ENCODE data around the gene ACKR2.
A peak's percentile ranks its signal among the peaks of the same experiment; 100 is the strongest.
"Not testable (repeated sequence)": the region's sequence is repeated elsewhere in the genome, so short reads cannot be mapped to it uniquely, and the experiment has no call there.

ACKR2 gene

GRCh38 chr3:42802876-42803413, 6.3 kb upstream of the ACKR2 start:
- no peak for DNase-seq

- no peak for DNase-seq
These were observed 5.7 kb upstream of the ACKR2 start for GRCh38 chr3:42803414-42804105.

- DNase-seq = peak; percentile 94
These were observed 5.0 kb upstream of the ACKR2 start, which contains the start of gene HIGD1A for GRCh38 chr3:42804106-42804830. HIGD1A (minus strand) TSS chr3:42804490; CDS start chr3:42794253, 10,237 bp downstream.

- no peak for DNase-seq
These were observed 4.5 kb upstream of the ACKR2 start for GRCh38 chr3:42804831-42805132.

GRCh38 chr3:42805141-42805821, 4.0 kb upstream of the ACKR2 start:
- DNase-seq = no peak

GRCh38 chr3:42807929-42808328, 1.3 kb upstream of the ACKR2 start:
- DNase-seq = no peak

GRCh38 chr3:42810706-42811105, 1.5 kb downstream of the ACKR2 start:
- DNase-seq = not testable (repeated sequence)

DNA sequence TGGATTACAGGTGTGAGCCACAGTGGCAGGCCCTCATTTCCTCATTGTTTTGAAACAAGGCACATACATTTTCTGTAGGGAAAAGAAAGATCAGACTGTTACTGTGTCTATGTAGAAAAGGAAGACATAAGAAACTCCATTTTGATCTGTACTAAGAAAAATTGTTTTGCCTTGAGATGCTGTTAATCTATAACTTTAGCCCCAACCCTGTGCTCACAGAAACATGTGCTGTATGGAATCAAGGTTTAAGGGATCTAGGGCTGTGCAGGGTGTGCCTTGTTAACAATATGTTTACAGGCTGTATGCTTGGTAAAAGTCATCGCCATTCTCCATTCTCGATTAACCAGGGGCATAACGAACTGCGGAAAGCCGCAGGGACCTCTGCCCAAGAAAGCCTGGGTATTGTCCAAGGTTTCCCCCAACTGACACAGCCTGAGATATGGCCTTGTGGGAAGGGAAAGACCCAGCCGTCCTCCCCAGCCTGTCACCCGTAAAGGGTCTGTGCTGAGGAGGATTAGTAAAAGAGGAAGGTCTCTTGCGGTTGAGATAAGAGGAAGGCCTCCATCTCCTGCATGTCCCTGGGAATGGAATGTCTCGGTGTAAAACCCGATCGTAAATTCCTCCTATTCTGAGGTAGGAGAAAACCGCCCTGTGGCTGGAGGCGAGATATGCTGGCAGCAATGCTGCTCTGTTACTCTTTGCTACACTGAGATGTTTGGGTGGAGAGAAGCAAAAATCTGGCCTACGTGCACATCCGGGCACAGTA, 2.1 kb downstream of the ACKR2 start:
- not testable (repeated sequence) for DNase-seq

- no peak for DNase-seq
These were observed 5.0 kb downstream of the ACKR2 start for GRCh38 chr3:42814246-42814645.

- no peak for DNase-seq
These were observed 5.8 kb downstream of the ACKR2 start for GRCh38 chr3:42814914-42815507.

DNA sequence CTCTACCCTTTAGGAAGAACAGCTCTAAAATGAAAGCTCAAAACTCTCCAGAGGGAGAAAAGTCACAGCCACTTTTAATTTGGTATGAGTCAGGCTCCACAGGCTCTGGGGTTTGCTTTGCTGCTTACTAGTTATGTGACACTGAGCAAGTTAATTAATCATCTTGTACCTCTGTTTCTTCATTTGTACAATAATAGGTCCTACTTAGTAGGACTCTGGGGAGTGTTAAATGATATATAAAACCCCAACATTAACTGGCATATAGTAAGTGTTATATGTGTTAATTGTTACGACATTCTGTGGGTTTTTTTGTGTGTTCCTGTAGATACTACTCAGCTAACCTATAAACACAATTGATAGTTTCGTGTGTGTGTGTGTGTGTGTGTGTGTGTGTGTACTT, 6.6 kb downstream of the ACKR2 start:
- DNase-seq = no peak

DNA sequence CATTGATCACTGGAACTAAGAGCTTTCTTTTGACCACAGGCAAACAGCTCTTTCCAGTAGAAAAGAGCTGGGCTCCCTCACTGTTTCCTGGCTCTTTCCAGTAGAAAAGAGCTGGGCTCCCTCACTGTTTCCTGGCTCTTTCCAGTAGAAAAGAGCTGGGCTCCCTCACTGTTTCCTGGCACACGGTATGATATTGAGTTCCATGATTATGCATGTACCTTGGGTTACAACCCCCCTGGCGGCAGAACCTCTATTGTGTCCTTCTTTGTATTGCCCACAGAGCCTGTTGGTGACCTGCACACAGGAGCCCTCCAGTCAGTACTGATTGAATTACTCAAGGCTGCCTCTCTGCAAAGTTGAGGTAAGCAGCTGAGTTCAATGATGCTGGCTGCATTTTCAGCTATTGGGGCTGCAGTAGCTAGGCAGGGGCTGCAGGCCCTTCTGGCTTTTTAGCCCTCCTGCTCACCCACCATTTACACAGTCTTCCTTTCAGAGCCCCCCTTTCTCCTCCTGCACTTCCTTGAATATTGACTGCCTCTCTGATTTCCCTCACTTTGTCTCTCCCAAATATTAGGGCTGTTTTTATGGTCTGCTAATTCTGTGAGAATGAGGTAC, 10.2 kb downstream of the ACKR2 start:
- DNase-seq = no peak

GRCh38 chr3:42820746-42821051, 11.5 kb downstream of the ACKR2 start:
- DNase-seq = no peak

- no peak for DNase-seq
These were observed 13.6 kb downstream of the ACKR2 start for GRCh38 chr3:42822828-42823227.

- no peak for DNase-seq
These were observed 14.1 kb downstream of the ACKR2 start for GRCh38 chr3:42823351-42823750.

GRCh38 chr3:42826141-42826540, 16.9 kb downstream of the ACKR2 start:
- no peak for DNase-seq

GRCh38 chr3:42827023-42827422, 17.8 kb downstream of the ACKR2 start:
- no peak for DNase-seq

DNA sequence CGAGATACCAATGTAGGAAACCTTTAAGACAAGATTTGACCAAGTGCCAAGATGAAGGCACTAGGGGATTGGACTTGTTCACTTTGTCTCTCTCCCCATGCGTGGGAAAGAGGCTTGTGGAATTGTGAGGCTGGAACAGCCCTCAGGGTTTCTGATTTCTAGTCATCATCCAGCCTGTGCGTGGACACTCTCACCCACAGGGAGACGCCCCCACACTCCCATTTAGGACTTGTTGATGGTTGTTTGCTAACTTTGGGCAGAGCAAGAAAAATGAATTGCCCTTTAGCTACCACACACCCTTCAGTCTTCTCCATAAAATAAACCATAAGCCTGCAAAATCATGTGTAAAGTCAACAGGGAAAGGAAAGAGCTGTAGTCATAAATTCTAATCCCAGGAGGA, 18.4 kb downstream of the ACKR2 start:
- no peak for DNase-seq

DNA sequence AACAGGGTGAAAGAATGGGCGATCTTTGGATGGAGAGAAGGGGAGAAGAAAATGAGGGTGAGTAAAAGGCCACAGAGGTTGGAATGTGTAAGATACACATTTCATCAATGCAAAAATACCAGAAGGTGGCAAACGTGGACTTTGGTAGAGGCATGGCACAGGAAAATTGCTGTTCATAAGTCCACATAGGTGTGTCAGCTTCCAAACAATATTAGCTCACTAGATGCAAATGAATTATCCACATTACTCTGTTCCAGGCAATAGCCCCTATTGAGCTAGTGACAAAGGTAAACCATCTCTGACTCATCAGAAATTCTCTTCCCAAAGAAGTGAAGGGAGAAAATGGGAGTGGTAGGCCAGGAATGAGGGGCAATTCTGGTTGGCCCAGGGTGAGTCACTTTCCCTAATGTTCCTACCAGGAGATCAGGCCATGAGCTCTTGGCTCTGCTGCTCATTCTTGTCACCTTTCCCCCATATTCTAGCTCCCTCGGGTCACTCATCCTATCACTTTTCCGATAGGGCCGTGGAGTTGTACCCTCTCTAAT, 19.9 kb downstream of the ACKR2 start:
- no peak for DNase-seq

DNA sequence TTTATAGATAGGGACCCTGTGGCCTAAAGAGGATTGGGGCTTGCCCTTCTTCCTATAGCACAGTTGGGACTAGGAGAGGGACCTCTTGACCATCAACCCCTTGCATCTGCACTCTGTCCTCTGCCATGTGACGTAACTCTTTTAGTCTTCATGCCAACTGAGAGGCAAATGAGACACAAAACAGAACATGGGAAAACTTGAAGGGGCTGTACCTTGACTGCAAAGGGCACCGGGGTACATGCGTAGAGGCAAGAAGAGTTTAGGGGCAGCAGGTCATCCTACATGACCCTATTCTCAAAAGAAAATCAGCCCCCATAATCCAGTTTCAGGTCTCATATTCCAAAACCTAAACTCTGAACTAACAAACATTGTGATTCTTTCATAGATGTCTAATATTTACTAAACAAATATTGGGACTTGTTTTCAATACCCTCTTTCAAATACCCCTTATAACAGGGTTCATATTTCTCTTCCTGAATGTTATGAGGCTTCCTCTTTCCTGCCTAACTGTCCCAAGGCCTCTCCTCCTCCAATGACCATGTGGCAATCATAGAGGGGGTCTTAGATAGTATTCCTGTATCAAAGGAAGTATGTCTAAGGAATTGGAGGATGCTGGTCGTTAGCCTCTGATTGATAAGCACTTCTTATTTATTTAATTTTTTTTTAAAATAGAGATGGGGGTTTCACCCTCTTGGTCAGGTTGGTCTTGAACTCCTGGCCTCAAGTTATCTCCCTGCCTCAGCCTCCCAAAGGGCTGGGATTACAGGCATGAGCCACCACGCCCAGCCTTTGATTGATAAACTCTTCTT, 20.6 kb downstream of the ACKR2 start:
- no peak for DNase-seq
